GM21825 (cell line): ENCODE results near the gene SLC25A23.
"Not testable (repeated sequence)": the region's sequence is repeated elsewhere in the genome, so short reads cannot be mapped to it uniquely, and the experiment has no call there.

ENCODE experiments used
- ATAC-seq: cut with Tn5 transposase; IDR thresholded peaks from one replicate; pipeline ENCODE4 v1.9.1; 2021; ENCODE audit warnings: mild to moderate bottlenecking, moderate library complexity; ENCODE audit not compliant: unreplicated experiment

Gene SLC25A23

DNA sequence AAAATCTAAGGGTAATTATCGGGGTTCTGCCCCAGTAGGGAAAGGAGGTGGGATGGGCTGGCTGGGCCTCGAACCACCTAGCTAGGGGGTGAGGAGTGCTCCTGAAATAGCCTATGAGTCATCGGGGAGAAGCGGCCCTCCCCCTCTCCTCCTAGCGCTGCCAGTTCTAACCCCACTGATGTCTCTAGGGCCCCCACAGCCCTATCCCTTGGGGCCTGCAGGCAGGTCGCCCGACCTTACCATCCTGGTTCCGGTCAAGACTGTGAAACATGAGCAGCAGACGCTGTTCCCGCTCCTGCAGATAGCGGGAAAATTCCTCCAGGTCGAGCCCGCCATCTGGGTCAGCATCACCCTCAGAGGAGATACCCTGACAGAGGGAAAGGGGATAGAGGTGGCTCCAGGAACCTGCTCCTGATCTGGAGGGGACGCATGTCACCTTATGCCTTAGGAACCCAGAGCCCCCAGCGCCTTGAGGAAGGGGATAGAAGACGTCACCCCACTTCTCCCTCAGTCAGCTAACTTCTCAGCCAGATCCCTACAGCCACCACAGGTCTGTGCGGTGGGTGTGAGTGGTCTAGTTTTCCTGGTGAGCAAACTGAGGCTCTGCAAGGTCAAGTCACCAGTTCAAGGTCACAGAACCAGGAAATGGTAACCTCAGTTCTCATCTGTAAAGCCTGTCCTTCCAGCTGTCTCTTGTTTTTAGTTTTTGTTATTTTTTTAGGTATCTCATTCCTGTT, 1.5 kb downstream of the SLC25A23 start:
- no peak for ATAC-seq

DNA sequence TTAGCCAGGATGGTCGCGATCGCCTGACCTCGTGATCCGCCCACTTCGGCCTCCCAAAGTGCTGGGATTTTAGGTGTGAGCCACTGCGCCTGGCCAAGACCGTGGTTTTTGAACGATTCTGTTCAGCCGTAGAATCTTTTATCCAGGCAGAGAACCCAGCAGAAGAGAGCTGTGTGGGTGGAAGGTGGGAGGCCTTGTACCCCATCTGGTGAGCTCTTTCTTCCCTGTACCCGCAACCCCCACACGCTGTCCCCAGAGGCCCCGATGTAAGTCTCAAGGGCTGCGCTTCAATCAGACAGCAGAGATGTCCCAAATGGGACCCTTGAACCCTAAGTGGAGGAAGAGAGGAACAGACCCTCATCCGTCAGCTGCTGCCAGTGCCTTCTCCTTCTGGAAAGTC, 3.7 kb downstream of the SLC25A23 start:
- no peak for ATAC-seq

DNA sequence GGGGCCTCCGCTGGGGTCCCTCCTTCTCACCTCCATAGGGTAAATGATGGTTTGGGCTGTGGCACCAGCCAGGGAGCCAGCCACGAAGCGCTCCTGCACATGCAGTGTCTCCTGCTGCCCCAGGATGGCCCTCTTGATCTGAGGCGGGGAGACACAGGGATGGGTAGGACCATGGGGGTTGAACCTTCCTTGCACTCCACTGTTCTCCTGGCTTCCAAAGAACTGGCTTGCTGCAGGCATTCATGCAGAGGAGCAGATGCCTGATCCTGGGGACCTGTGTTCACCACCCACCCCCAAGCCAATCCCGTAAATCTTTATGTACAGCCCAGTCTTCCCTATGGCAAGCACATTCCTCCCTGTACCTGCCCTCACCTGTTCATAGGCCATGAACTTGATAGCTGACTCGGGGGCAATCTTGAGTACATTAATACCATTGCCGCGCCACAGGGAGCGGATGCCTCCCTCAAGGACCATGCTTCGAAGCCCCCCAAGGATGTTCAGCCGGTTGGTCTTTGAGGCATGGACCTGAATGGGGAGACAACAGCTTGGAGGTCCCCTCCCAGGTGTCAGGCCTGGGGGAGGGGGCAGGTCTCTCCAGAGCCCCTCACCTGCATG, 5.5 kb downstream of the SLC25A23 start:
- no peak for ATAC-seq

DNA sequence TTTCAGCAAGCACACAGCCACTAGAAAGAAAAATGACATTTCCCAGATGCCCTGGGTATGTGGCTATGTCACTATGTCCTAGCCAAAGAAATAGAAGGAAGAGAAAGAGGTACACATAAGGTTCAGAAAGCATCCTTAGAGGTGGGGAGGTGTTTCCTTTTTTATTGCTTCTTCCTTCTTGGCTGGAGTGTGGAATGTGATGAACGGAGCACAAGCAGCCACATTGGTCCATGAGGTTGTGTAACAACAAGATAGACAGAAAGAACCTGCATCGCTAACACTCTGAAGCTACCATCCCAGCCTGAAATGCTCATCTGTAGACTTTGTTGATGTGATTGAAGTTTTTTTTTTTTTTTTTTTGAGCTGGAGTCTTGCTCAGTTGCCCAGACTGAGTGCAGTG, 6.7 kb downstream of the SLC25A23 start:
- no peak for ATAC-seq

DNA sequence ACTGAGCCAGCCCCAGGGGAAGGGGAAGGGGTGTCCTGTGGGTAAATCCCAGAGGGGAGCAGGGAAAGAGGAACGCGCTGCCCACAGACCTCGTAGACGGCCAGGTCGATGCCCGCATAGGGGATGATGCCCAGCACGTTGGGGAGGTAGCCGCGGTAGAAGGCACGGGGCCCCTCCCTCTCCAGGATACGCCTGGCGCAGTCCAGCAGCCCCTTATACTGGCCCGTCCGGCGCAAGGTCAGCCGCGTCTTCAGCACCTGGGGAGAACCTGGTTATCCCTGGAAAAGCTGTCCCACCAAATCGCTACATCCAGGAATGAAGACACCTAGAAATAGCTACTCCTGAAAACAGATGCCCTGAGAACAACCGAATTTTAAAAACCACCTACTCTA, 7.4 kb downstream of the SLC25A23 start:
- no peak for ATAC-seq

DNA sequence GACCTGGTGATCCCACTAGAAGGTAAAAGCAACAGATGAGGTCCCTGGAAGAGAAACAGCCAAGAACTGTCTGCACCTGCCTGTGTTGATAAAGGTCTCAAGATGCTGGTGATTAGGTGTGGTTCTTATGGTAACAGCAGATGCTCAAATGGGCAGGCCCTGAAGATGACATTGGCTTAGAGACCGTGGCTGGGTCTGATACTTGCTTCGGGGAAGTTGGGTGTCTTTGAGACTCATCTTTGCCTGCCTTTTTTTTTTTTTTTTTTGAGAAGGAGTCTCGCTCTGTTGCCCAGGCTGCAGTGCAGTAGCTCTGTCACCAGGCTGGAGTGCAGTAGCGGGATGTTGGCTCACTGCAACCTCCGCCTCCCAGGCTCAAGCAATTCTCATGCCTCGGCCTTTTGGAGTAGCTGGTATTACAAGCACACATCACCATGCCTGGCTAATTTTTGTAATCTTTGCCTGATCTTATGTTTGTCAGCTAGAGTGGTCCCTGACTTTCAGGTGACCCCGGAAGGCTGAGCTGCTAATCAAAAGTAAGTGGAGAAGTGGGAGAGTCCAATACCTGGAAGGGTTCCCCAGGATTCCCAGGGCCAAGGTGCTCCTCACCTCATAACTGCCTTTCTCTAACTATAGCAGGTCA, 7.9 kb downstream of the SLC25A23 start:
- ATAC-seq, result no peak

DNA sequence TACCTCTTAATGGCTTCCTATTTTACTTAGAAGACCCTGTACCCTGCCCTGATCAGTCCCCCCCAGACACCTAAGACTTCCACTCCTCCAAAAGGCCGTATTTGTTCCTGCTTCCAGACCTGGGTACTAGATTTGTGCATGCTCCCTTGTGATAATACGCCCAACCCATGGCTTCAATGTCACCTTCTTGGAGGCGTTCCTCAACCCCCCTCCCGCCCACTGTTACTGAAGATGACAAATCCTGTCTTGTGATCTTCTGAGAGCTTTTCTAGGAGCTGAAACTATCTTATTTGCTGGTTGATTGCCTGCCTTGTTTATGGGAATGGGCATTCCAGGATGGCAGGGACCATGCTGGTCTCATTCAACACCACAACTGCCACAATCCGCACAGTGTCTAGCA, 9.4 kb downstream of the SLC25A23 start:
- no peak for ATAC-seq

DNA sequence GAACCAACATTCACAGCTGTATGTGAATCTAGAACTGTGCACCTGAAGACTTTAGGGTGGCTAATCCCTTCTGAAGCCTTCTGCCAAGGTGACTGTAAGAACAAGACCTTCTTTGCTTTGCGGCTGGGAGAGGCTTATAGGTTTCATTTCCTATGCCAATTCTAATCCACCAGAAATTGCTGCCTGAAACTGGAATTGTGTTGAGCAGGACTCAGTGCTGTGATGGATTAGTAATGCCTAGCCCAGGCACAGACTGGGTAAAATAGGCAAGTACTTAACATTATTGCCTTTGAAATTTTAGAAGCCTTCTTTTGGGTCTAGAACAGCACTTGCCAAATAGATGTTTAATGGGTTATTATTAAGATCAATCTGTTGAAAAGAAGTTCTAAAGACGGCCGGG, 11.5 kb downstream of the SLC25A23 start:
- no peak for ATAC-seq

DNA sequence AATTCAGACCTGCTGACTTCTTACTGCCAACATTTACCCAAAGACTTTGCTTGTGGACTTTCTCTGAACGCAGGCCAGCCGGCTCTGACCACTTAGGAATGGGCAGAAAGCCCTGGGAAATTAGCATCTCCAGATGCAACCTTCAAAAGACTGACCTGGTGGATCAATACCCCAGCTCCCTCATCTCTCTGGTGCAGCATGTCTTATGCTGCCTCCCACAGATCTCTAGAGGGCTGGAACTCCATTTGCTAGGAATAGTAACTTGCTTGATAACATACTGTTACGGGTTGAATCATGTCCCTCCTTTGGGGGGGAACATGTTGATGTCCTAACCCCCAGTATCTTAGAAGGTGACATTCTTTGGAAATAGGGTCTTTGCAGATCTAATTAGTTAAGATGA, 13.1 kb downstream of the SLC25A23 start:
- no peak for ATAC-seq

DNA sequence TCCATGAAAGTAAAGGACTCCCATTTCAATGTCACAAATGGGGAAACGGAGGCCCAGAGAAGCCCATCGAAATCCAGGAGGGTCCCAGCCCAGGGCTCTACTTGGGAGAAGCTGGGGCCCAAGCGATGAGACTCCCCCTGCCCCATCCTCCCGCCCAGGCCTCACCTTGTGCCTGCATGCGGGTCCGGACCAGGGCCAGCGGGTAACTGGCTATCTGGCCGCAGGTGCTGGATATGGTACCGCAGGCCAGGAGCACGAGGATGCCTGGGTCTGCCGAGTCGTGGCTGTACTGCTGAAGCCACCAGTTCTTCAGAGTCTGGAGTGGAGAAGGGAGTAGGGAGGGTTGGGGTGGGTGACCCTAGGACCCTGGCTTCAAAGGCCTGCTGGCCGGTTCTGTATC, 15.6 kb downstream of the SLC25A23 start:
- ATAC-seq, result no peak

DNA sequence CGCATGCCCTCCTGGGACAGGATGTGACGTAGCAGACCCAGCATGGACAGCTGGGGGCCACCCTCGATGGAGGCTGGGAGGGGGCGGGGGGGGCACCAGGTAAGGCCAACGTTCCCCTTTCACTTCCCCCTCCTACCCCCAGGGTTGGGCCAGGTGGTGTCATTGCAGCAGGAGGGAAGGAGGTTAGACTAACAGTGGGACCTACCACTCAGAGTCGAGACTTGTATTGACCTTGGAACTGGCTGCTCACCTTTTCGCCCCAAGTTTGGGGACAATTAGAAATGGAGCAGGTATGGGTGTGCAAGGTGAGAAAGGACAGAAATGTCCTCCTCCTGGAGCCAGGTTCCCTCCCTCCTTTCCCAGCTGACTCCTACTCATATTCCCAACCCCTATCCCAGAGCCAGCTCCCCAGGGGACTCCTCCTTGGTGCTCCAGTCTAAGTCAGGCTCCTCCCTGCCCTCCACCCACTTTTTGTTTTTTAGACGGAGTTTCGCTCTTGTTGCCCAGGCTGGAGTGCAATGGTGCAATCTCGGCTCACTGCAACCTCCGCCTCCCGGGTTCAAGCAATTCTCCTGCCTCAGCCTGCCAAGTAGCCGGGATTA, 17.4 kb downstream of the SLC25A23 start:
- no peak for ATAC-seq

DNA sequence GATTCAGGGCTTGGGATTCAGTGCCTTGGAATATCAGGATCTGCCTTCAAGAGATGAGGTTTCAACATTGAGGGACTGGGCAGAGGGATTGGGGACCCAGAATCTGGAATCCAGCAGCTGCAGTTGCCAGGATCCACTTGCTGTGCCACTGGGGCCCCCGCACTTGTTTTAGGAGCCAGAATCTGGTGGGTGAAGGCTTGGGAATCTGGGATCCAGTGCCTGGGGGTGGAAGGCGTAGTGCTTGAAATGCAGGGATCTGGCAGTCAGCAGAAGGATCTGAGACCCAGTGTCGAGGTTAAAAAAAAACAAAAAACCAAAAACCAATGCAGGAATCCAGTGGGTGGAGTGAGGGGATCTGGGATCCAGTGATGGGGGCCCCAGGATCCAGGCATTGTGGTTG, 18.7 kb downstream of the SLC25A23 start:
- ATAC-seq, result no peak

DNA sequence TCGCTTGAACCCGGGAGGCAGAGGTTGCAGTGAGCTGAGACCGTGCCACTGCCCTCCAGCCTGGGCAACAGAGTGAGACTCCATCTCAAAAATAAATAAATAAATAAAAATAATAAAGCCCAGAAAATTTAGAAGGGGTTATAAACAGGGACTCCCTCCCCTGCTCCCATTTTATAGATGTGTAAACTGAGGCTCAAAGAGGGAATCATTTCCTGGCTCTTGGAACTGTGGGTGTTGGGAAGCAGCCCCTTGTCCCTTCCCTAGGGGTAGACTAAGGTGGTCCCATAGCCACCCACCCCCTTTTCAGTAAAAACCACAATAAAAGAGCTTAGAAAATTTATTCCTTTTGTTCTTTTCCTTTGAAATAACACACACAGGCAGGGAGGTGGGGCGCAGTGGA, 19.8 kb downstream of the SLC25A23 start:
- ATAC-seq, result no peak

DNA sequence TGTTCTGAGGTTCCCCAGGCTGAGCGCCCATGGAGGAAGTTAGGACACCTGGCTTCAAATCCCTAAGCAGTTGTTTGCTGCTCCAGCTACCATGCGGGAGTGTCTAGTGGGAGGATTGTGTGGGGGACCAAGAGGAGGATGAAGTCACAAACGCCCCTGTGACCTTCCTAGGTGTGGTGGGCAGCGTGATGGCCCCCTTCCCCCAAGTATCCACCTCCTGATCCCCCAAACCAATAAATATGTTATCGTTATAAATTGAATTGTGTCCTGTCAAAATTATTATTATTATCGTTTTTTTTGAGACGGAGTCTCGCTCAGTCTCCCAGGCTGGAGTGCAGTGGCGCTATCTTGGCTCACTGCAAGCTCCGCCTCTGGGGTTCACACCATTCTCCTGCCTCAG, 25.9 kb downstream of the SLC25A23 start, which contains the start of gene SLC25A41:
Gene SLC25A41, minus strand, starts transcription at position 101 of the 400 bp plus-strand sequence. Its CDS starts 70 bp downstream, at position 31.
- no peak for ATAC-seq

DNA sequence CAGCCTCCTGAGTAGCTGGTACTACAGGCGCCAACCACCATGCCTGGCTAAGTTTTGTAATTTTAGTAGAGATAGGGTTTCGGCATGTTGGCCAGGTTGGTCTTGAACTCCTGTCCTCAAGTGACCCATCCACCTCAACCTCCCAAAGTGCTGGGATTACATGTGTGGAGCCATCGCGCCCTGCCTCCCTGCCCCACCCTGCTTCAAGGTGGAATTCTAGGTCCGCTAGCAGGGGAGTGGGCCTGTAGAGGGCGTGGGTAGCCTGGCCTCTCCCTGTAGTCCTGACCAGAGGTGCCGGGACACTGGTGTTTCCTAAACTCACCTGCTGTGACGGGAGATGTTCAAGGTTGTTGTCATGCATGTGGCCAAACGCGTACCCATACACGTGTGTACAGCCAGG, 26.4 kb downstream of the SLC25A23 start:
- ATAC-seq, result no peak

DNA sequence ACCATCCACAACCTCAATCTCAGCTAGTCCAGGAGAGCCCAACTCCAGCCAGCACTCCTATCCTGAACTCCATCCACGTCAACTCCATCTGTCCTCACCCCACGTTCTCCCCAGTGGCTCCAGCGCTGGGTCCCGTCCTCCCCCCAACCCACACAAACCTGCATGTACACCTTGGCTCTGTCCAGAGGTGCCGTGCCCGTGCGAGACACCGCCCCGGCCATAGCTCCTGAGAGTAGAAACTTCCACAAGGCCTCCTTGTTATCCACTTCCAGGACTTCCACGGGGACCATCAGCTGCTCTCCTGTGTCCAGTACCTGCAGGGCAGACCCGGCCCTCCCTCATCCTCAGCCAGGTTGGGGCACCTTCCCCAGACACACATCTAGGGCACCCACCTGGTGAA, 27.7 kb downstream of the SLC25A23 start:
- ATAC-seq, result no peak

DNA sequence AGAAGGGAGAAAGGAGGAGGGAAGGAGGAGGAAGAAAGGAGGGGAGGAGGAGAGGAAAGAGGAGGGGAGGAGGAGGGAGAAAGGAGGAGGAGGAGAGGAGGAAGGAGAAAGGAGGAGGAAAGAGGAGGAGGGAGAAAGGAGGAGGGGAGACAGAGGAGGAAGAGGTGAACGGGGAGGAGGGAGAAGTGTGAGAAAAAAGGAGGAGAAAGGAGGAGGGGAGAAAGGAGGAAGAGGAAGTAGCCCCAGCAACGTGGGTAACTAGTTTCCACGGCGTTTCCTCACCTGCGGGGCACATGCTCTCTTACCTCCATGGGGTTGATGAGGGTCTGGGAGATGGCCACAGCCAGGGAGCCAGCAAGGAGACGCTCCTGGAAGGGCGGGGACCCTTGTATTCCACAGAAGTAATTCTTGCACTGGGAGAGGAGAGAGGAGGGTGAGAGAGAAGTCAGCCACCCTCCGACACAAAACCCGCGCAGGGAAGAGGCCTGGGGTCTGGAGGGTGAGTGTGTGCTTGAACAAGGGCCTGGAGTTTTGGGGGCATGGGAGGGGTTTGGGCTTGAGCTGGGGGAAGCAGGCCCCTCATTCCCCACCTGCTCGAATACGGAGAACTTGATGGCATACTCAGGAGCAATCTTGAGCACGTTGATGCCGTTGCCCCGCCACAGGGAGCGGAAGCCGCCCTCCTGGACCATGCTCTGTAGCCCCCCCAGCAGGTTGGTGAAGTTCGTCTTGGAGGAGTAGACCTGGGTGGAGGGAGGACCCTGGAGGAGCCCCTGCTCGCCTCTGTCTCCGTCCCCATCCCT, 30.0 kb downstream of the SLC25A23 start:
- no peak for ATAC-seq

DNA sequence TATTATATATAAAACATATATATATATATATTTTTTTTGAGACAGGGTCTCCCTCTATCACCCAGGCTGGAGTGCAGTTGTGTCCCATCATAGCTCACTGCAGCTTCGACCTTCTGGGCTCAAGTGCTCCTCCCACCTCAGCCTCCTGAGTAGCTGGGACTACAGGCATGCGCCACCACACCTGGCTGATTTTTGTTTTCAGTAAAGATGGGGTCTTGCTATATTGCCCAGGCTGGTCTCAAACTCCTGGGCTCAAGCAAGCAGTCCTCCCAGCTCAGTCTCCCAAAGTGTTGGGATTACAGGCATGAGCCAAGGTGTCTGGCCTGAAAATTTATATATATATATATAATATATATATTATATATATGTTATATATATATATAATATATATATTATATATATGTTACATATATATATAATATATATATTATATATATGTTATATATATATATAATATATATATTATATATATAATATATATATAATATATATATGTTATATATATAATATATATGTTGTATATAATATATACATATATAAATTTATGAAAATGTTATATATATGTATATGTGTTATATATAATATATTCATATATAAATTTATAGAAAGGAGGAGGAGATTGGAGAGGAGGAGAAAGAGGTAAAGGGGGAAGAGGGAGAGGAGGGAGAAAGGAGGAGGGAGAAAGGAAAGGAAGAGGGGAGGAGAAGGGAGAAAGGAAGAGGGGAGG, 30.7 kb downstream of the SLC25A23 start:
- not testable (repeated sequence) for ATAC-seq

DNA sequence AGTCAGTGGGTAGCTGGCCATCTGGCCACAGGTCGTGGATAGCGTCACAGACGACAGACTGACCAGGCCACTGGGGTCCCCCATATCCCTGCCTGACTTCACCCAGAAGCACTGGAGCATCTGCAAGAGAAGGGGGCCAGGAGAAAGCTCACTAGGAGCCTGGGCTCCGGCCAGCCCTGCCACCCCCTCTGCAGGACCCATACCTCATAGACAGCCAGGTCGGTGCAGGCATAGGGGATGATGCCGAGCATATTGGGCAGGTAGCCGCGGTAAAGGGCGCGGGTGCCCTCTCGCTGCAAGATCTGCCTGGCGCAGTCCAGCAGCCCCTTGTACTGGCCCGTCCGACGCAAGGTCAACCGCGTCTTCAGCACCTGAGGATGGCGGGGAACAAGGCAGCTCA, 32.5 kb downstream of the SLC25A23 start:
- no peak for ATAC-seq
